Measurements from ENCODE around the gene EDRF1.

DNA sequence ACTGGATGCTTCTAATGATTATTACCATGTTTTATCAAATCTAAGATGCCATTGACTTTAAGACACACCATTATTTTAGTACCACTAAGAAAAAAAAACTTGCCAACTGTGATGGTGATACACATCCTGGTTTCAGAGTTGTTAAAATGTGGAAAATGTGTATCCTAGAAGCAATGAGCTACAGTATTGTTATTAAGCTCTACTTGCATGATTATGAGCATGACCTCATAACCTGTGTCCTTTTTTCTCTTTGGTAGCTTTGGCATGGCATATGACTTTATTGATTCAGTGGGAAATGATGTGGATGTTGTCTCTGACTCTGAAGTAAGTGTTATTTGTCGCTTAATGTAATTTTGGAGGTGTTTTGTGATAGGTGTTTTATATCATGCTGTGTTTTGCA is 3.3 kb downstream of the EDRF1 start:
- TF ChIP-seq, protein P1, sequence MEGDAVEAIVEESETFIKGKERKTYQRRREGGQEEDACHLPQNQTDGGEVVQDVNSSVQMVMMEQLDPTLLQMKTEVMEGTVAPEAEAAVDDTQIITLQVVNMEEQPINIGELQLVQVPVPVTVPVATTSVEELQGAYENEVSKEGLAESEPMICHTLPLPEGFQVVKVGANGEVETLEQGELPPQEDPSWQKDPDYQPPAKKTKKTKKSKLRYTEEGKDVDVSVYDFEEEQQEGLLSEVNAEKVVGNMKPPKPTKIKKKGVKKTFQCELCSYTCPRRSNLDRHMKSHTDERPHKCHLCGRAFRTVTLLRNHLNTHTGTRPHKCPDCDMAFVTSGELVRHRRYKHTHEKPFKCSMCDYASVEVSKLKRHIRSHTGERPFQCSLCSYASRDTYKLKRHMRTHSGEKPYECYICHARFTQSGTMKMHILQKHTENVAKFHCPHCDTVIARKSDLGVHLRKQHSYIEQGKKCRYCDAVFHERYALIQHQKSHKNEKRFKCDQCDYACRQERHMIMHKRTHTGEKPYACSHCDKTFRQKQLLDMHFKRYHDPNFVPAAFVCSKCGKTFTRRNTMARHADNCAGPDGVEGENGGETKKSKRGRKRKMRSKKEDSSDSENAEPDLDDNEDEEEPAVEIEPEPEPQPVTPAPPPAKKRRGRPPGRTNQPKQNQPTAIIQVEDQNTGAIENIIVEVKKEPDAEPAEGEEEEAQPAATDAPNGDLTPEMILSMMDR (IDR thresholded peaks at IDR 0.05) = no peak
- no peak for TF ChIP-seq POLR2AphosphoS5 (IDR thresholded peaks at IDR 0.05)

Data from upper lobe of left lung (tissue), 4 donors.